ENCODE measurements around the gene QRICH2.

GRCh38 chr17:76333673-76334505, 25.8 kb upstream of the QRICH2 start:
- TF ChIP-seq EP300 (IDR thresholded peaks at IDR 0.05) (no peak), CTCF (IDR thresholded peaks at IDR 0.05) (no peak)

All from gastroesophageal sphincter (tissue), 3 donors.